Measurements from ENCODE around the gene RIMS4.

RIMS4 gene

DNA sequence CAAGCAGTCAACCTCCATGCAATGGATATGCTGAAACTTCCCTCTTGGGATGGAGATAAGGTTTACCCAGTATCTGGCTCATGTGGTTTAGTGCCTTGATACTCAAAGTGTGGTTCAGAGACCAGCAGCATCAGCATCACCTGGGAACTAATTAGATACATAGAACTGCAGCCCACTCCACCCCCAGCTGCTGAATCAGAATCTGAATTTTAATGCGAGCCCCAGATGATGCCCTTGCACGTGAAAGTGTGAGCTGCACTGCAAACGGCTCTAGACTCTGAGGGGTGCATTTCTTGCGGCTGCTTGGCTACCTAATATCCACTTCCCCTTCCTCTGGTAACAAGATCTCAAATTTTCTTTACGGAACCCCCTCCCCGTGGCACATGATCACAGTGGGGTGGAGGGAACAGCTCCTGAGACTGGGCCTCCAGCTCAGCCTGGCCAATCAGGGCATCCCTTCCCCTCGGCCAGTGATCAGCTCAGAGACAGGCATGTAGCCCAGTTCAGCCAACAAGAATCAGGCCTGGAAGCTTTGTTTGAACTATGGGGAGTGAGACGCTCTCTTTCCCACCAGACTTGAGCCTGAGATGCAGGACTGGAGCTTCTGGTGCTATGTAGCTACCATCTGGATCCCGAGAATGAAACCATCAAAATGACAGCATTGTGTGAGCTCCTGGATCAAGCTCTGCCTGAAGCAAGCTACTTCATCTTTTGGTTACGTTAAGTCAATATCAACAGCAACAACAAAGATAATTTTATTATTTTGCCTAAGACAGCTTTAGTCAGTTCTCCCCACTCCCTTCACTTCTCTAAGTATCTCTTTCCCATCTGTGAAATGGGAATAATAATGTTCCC, 51.9 kb downstream of the RIMS4 start:
- no peak for DNase-seq

DNA sequence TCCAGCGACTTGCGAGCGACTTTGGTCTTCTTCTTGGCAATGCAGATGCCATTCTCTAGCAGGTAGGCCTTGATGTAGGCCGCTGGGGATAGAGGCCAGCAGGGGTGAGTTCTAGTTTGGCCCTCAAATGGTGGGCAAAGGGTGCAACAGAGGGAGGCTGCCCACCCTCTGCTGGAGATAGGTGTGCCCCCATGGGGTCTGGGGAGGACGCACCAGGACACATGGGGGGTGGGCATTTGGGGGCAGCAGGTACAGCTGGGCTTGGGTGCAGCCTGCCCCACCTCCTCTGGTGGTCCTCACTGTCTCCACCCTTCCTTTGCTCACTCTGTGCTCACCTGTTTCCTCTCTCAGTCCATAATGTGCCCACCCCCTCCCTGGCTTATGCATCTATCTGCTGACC, 53.4 kb downstream of the RIMS4 start:
- no peak for DNase-seq

DNA sequence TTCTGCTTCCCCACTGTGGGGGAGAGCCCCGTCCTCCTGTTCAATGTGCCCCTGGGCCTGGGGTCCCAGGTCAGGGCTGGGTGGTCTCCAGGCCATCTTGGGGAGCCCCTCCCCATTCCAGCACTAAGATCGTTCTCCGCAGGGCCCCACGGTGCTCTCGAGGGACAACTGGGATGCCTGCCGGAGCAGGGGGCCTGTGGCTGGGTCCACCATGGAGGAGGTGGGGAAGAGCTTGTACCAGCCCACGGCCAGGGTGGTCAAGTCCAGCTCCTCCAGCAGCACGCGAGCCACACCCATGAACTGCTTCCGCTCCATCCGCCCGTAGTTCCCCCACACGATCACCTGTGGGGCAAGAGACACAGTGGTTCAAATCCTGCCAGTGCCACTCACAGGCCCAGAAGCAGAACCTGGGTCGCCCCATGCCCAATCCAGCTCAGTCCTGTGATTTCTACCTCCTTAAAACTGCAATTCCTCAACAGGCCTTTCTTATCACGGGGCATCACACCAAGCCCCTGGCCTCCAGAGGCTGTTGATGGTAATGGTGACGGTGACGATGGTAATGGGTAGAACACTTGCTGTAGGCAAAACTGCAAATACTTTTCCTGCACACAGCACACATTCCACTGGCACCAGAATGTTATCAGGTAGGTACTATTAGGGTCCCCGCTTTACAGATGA, 54.2 kb downstream of the RIMS4 start:
- no peak for DNase-seq

DNA sequence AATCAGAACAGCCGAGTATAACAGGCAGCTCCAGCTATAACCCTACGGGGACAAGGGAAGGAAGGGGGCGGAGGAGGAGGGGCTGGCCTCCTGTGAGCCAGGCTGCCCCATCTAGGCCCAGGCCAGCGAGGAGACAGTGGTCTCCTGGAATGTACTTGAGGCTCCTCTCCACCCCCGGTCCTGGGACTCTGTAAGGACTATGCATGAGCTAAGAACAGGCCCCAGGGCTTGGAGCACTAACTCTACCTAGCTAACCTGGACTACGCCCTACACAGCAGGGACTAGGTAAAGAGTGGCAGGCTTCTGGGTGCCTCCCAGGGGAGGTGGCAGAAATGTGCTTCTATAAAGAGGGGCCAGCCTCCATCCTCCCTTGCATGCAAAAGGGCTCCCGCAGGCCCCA, 55.8 kb downstream of the RIMS4 start:
- DNase-seq: no peak

DNA sequence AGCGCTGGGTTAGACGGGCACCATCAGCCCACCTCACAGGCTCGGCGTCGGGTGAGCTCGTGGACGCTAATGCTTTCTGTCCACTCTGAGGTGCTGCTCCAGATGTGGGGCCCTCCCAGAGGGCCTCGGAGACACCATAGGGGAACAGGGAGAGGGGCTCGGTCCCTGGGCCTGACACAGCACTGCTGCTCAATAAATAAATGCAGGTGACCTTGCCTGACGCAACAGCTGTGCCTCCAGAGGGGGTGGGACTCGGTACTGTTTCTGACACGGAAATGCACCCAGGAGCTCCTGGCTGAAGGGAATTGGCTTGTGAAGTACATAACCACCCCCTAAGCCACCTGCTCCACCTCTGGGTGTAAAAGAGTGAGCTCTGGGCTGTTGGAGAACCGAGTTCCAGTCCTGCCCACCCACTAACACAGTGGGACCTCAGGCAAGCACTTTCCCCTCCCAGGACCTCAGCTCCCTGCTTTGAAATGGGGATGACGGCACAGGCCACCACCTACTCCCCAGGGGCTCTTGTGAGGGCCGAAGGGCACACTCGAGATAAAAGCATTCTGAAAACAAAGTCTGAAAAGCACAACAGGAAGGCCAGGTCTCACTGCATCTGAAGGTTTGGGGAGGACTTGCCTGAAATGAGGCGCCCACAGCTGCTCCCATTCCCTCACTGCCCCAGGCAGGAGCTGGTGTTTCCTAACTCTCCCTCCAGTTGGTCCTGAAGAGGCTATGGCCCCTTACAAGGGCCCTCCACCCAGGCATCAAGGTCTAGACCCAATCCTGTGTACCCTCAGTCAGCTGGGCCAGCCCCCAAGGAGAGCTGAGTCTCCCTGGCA, 58.0 kb downstream of the RIMS4 start:
- DNase-seq: no peak

DNA sequence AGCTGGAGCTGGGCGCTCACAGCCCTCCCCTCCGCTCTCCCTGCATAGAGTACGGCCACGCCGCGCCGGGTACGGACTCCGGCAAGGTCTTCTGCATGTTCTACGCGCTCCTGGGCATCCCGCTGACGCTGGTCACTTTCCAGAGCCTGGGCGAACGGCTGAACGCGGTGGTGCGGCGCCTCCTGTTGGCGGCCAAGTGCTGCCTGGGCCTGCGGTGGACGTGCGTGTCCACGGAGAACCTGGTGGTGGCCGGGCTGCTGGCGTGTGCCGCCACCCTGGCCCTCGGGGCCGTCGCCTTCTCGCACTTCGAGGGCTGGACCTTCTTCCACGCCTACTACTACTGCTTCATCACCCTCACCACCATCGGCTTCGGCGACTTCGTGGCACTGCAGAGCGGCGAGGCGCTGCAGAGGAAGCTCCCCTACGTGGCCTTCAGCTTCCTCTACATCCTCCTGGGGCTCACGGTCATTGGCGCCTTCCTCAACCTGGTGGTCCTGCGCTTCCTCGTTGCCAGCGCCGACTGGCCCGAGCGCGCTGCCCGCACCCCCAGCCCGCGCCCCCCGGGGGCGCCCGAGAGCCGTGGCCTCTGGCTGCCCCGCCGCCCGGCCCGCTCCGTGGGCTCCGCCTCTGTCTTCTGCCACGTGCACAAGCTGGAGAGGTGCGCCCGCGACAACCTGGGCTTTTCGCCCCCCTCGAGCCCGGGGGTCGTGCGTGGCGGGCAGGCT, 60.1 kb downstream of the RIMS4 start:
- DNase-seq: no peak

DNA sequence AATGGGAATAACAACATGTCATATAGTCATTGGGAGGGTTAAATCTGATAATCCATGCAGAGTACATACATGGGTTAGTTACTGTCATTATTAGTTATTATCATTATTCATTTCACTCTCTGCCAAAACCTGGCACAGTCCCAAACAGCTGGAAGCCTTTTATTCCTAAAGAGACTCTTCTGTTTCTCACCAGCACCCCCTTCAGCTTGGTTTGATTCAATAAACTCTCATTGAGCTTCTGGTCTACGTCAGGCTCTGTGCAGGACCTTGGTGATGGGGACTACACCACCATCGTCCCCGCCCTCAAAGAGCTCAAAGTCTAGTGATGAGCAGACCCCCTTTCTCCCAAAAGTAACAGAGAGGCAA, 62.4 kb downstream of the RIMS4 start:
- no peak for DNase-seq

DNA sequence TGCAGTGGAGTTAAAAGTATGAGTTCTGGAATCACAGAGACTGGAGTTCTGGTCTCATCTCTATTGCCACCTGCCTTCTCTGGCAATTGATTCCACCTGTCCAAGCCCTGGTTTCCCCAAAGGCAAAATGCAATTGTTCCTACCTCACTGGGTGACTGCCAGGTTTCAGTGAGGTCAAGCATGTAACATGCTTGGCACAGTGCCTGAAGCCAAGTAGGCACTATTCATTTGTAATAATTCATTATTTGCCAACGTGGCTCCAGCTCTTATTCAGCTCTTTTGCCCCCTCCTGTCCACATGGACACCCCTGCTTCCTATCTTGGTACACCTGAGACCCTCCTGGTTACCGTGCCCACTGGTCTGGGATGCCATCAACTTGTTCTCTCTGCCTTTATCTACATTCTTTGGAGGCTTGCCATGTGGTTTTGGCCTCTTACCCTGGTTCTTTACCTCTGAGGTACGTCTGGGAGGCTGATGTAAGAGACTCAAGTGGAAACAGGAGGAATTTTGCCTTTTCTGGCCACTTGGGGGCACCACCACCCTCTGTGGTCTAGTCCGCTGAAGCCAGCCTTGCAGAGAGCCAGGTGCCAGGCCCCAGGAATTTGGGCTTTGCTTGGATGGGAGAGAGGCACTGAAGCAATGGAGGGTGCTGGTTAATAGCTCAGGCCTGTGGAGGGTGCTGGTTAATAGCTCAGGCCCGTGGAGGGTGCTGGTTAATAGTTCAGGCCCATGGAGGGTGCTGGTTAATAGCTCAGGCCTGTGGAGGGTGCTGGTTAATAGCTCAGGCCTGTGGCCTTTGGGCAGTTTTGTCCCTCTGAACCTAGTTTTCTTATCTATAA, 63.0 kb downstream of the RIMS4 start:
- DNase-seq: peak; percentile 65

DNA sequence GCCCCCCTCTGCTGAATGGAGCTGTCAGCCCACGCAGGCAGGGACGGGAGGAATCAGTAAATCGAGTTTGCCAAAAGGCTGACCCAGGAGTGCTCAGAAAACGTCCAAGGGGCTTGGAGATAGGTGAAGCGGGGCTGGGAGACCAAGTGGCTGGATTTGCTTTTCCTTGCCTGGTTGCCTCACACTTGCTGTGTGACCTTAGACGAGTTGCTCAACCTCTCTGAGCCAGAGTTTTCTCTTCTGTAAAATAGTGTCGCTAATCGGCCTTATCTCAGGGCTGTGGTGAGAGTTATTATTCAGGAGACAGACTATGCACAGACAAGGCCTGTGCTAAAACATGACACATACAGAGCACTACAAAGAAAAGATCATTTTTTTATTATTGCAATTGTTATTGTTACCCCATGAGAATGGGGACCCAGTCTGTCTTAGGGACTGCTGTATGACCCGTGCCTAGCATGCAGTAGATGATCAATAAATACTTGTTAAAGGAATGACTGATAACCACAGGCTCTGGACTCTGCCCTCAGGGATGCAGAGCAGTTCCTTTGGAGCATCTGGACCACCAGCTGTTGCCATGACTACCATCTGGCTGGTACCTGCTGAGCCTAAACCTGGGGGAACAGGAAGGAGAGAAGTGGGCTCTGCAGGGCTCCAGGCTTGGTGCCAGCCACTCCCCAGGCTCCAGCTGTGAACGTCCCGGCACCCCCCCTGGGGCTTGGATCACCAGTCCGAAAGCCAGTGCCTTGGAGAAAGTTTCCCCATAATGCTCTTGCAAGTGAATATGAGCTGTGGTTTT, 63.8 kb downstream of the RIMS4 start:
- DNase-seq: no peak

DNA sequence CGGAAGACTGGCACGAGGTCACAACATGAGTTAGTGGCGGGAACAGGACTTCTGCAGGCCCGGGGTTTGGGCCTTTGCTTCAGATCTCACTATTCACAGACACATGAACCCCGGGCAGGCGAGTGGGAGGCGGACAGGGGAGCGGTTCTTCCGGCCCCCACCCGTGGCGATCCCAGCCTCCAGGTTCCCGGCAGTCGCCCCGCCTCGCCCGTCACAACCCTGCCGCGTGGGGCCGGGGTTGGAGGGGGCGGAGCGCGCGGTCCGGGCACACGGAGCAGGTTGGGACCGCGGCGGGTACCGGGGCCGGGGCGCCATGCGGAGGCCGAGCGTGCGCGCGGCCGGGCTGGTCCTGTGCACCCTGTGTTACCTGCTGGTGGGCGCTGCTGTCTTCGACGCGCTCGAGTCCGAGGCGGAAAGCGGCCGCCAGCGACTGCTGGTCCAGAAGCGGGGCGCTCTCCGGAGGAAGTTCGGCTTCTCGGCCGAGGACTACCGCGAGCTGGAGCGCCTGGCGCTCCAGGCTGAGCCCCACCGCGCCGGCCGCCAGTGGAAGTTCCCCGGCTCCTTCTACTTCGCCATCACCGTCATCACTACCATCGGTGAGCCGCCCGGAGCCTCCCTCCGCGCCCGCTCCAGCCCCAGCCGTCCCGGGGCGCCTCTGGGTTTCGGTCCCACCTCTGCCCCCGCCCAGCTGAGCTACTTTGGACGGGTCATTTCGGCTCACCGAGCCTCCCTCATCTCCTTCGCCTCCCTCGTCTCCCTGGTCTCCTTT, 64.6 kb downstream of the RIMS4 start, which contains the start of gene KCNK15:
Gene KCNK15 (plus strand): TSS at position 268 of the 769 bp plus-strand sequence. CDS start 46 bp downstream, at position 314.
- no peak for DNase-seq

DNA sequence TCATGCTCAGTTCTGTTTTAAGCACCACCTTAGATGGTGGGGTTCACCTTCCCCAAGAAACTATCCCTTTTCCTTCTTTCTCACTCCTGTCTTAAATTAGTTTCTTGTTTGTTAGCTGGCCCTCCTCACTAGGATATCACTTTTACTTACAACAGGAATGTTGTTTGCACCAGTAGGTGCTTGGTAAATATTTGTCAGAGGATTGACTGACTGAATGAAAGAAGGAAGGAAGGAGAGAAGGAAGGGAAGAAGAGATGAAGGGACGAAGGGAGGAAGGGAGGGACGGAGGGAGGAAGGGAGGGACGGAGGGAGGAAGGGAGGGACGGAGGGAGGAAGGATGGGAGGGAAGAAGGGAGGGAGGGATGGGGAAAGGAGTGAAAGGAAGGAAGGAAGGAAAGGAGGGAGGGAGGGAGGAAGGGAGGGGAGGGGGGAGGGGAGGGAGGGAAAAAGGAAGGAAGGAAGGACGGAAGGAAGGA, 65.2 kb downstream of the RIMS4 start:
- no peak for DNase-seq

DNA sequence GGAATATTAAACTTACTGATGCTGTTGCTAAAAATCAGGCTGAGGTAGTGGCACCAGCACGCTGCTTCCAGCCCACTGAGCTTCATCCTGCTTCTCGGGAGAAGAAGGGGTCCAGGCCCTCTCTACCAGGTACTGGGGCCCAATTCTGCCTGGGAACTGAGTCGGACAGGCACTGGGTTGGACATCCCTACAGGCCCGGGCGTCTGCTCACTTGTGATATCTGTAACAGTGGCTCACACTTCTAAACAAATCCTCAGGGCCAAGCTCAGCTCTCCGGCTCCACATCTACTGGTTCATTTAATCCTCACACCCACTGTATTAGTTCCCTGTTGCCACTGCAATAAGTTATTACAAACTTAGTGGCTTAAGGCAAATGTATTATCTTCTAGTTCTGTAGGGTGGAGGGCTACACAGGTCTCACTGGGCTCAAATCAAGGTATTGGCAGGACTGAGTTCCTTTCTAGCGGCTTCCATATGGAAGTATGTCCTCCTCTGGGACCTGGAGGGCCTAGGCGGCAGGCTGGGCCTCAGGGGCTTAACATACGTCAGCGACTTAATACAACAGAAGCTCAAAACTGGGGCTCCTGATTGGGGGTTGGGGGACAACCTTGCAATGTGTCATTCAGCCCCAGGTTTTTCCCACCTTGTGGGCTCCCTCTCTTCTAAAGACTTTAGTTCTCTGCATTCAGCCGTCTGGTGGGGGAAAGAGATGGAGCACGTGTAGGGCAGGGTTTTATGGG, 66.3 kb downstream of the RIMS4 start:
- DNase-seq: no peak

DNA sequence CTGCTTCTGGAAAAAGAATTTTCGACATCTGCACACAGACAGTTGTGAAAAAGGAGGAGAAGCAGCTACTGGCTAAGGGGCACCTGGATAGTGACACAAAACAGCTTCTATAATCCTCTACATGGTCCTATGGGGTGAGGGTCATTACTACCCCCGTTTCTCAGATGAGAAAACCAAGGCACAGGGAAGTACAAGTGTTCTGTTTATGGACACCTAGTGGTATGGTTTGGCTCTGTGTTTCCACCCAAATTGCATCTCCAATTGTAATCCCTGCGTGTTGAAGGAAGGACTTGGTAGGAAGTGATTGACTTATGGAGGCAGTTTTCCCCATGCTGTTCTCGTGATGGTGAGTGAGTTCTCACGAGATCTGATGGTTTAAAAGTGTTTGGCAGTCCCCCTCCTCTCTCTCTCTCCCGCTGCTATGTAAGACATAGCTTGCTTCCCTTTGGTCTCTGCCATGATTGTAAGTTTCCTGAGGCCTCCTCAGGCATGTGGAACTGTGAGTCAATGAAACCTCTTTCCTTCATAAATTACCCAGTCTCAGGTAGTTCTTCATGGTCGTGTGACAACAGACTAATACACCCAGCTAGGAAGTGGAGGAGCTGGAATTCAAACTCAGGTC, 67.2 kb downstream of the RIMS4 start:
- no peak for DNase-seq

DNA sequence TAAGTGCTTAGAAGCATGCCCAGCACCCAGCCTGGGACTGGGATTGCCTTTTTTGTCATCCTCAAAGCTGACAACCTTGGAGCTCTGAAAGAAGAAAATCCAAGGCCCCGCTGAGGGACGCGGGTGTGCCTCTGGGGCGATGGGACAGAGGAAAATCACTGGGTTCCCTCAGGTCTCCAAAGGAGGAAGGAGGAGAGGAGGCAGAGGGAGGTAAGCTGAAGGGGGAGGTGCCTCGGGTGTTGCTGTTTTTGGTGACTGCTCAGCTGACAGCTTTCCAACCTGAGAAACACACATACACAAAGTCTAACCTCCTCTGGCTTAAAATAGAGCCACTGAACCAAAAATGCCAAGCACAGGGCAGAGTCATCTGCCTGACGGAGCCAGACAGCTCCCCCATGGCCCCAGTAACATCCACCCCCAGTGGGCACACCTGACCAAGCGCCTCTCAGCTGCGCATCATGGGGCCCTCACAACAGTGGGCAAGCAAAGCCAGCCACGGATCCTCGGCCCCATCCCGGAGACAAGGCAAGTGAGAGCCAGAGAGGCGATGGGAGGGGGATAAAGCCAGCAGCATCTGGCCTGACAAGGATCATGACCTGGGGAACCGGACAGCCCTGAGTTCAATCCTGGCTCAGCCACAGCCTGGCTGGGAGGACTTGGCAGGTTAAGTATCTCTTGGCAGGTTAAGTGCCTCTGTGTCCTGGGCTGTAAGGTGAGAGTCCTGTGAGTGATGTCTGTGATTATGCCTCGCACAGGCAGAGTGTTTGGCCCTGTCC, 67.9 kb downstream of the RIMS4 start:
- DNase-seq: no peak

DNA sequence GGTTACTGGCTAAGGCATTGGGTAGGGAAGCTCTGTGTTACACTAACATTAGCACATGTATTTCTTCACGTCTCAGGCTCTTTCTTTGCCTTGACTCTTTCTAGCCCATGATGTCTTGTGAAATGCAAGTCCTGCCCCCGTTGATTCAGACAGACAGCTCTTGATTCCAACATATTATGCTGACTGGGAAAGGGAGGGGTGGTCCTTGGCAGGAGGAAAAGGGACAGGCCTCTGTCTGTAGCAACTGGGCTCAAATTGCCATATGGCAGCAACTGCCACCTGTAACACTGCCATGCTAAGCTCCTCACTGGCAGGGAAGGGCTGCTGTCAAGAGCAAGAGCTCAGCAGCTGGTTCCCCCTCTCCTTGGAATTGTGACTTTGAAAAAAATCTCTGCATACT, 70.4 kb downstream of the RIMS4 start:
- DNase-seq: no peak

DNA sequence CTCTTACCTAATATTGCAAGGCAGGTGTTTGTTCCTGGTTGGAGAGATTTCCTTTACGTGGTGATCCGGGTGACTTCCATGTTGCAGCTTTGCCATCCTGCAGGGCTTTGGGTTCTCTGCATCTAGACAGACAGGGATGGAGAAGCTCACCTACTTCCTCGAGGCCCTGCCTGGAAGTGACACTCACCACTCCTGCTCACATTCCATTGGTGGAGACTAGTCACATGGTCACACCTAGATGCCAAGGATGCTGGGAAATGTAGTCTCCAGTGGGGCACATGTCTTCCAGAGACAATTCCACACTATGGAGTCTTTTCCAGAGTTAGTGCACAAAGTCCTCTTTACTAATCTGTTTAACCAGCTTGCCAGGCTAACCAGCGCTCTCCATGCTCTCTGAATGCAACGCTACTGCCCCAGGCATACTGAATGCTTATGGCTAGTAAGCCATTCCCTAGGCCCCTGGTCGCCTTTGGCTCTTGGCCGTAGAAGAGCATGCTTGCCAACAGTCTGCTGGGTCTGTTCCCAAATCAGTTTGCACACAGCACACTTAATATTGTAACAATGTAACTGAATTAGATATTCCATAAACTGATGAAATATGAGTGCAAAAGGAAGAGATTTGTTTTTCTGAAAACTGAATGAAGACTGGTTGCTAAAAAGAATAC, 71.4 kb downstream of the RIMS4 start:
- peak; percentile 78 for DNase-seq

DNA sequence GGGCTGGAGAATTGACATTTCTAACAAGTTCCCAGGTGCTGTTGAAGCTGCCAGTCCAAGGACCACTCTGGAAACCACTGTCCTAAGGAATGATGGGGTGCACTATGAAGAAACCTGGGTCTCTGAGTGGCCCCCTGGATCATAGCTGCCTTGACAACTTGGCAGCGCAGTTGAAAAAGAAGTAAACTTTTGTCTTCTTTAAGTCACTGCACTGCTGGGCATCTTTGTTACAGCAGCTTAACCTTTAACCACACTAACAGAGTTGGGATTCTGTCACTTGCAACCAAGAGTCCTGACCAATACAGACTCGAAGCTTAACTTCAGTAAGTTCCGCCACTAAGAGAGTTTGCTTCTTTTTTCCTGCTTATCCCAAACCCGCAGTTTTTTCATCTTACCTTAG, 73.2 kb downstream of the RIMS4 start:
- DNase-seq: no peak

Data from T1000 (cell line).